BE2C (cell line): ENCODE results near the gene LONRF2.

Source experiments
- DNase-seq: peaks from one replicate; pipeline ENCODE4 v3.0.0-alpha.2; 2020
- H3K27me3 ChIP-seq: fragments of 250-450 bp; sonication (Bioruptor Pico); 2 replicates; pipeline ENCODE4 v1.5.1; 2020; ENCODE audit warnings: mild to moderate bottlenecking
- H3K36me3 ChIP-seq: fragments of 250-450 bp; sonication (Bioruptor Pico); 2 replicates; pipeline ENCODE4 v1.5.1; 2020; ENCODE audit warnings: mild to moderate bottlenecking
- H3K4me1 ChIP-seq: fragments of 250-450 bp; sonication (Bioruptor Pico); 2 replicates; pipeline ENCODE4 v1.5.1; 2020
- H3K4me3 ChIP-seq: 2 replicates; pipeline ENCODE4 v1.5.1; 2011; ENCODE audit warnings: low read depth, low read length
- H3K9me3 ChIP-seq: fragments of 250-450 bp; sonication (Bioruptor Pico); 2 replicates; pipeline ENCODE4 v1.5.1; 2020
- TF ChIP-seq, protein P1 (sequence below): IDR thresholded peaks from 2 replicates; pipeline ENCODE4 v1.5.1; 2012; ENCODE audit warnings: mild to moderate bottlenecking, low read depth, low read length

The LONRF2 gene

DNA sequence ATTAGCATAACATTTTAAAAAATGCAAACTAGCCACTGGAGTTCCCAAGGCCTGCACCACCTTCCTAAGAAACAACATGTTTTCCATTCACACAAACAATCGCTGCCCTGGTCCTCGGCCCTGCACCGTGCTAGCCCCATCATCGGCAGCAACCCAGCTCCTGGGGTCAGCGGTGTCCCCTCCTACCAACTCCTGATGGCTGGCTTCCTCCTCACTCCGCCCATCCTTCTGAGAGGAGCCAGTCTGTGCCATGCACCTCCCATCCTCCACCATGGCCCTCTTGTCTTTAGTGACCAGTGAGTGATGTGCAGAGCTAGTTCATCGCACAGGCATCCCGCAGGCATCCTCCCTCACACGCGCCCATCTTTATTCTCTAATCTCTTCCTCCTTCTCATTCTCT is 81.9 kb downstream of the LONRF2 start:
- H3K27me3 ChIP-seq, result no peaks in the 10 kb centered on the region
- TF ChIP-seq, protein P1, sequence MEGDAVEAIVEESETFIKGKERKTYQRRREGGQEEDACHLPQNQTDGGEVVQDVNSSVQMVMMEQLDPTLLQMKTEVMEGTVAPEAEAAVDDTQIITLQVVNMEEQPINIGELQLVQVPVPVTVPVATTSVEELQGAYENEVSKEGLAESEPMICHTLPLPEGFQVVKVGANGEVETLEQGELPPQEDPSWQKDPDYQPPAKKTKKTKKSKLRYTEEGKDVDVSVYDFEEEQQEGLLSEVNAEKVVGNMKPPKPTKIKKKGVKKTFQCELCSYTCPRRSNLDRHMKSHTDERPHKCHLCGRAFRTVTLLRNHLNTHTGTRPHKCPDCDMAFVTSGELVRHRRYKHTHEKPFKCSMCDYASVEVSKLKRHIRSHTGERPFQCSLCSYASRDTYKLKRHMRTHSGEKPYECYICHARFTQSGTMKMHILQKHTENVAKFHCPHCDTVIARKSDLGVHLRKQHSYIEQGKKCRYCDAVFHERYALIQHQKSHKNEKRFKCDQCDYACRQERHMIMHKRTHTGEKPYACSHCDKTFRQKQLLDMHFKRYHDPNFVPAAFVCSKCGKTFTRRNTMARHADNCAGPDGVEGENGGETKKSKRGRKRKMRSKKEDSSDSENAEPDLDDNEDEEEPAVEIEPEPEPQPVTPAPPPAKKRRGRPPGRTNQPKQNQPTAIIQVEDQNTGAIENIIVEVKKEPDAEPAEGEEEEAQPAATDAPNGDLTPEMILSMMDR, result no peak
- no peaks in the 10 kb centered on the region for H3K9me3 ChIP-seq
- H3K4me3 ChIP-seq, result no peak overlapping the region
- H3K36me3 ChIP-seq, result no peaks in the 10 kb centered on the region
- H3K4me1 ChIP-seq, result 0 out of 2 replicates have a peak, but pooled peaks cover 2% of the 10 kb centered on the region
- DNase-seq, result no peak

DNA sequence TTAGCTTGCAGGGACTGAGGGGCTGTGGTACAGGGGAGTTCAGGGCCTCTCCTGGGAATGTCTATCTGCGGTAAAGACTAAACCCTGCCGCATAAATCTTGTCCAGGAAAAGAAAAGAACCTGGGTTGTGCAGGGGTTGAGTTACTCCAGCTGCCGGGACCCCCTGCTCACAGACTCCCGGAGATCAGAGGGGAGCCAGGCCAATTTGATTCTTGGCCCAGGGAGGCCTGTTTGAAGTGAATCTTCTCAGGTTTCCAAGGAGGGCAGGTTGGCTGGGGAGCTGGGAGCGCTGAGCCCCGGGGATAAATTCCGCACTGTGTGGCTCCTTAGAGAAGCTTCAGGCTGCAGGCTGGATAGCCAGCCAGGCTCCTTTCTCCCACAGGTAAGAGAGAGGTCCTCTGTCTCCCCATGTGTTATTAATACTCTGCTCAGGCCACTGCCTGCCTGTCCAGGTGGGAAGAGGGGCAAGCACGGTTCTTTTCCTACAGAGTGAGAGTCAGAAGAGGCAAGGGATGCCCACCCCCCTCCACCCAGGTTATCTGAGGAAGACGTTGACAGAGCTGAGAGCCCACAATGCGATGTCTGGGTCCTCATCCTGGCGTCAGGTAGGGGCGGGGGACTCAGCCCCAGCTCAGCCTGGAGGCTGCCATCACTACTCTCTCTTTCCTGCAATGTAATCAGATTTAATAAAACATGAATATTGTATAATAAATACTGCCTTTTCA is 82.7 kb downstream of the LONRF2 start:
- TF ChIP-seq, protein P1, result no peak
- H3K4me1 ChIP-seq, result 0 out of 2 replicates have a peak, but pooled peaks cover 2% of the 10 kb centered on the region

DNA sequence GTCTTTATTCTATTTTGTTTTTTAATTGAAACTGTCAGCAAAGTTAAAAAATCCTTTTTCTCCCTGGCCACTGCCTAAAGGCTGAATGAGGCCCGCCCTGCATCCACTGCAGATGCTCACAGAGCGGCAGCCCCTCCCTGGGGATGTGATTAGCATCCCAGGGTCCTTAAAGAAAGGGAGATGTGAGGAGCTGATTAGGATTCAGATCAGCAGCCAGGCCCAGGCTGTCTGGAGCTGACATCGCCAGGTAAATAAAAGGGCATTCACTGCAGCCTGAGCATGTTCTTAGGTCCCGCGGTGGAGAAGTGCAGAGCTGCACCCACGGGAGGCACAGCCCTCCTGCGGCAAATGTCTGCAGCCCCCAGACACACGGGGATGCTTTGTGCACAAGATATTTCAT is 83.8 kb downstream of the LONRF2 start:
- H3K9me3 ChIP-seq, result no peaks in the 10 kb centered on the region
- H3K4me1 ChIP-seq, result 0 out of 2 replicates have a peak, but pooled peaks cover 2% of the 10 kb centered on the region
- TF ChIP-seq, protein P1, result no peak
- DNase-seq, result no peak
- H3K36me3 ChIP-seq, result no peaks in the 10 kb centered on the region
- no peak overlapping the region for H3K4me3 ChIP-seq
- no peaks in the 10 kb centered on the region for H3K27me3 ChIP-seq

More for the DNA sequence above, 82.7 kb downstream of the LONRF2 start:
- no peaks in the 10 kb centered on the region for H3K36me3 ChIP-seq
- no peaks in the 10 kb centered on the region for H3K27me3 ChIP-seq
- H3K9me3 ChIP-seq, result no peaks in the 10 kb centered on the region
- no peak for DNase-seq
- no peak overlapping the region for H3K4me3 ChIP-seq

DNA sequence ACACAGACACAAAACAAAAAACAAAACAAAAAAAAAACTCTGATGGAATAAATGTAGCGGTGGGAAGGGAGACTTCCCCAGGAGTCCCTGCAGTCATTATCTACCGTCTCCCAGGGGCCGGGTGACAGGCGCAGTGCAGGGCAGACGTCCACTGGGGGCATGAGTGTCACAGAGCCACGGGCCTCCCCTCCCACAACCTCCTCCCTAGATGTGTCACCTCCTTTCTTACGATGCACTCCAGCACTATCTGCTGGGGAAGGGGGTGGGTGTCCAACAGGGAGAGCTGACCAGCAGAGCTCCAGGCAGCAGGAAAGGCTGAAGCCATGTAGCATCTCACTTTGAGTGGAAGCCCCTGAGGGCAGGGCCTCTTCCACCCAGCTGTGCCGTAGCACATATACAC is 84.5 kb downstream of the LONRF2 start:
- H3K4me3 ChIP-seq, result no peak overlapping the region
- H3K36me3 ChIP-seq, result no peaks in the 10 kb centered on the region
- TF ChIP-seq, protein P1, result no peak
- no peak for DNase-seq
- H3K4me1 ChIP-seq, result 0 out of 2 replicates have a peak, but pooled peaks cover 1% of the 10 kb centered on the region
- H3K9me3 ChIP-seq, result no peaks in the 10 kb centered on the region
- no peaks in the 10 kb centered on the region for H3K27me3 ChIP-seq

GRCh38 chr2:100237163-100237562 is 85.1 kb downstream of the LONRF2 start:
- DNase-seq, result no peak
- Histone ChIP-seq H3K36me3 (no peaks in the 10 kb centered on the region), H3K4me3 (no peak overlapping the region), H3K4me1 (no peaks in the 10 kb centered on the region), H3K9me3 (no peaks in the 10 kb centered on the region), H3K27me3 (no peaks in the 10 kb centered on the region)
- TF ChIP-seq, protein P1, result no peak

DNA sequence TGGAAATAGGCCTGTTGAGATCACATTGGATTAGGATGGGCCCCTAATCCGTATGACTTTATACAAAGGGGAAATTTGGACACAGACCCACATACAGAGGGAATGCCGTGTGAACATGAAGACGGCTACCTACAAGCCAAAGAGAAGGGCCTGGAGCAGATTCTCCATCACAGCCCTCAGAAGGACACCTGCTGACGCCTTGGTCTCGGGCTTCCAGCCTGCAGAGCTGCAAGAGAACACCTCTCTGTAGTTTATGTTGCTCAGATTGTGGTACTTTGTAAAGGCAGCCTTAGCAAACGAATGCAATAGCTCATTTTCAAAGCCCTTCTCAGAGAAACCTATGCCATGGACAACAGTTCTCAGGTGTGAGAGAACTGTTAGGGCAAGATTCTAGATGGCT is 86.1 kb downstream of the LONRF2 start:
- H3K4me1 ChIP-seq, result no peaks in the 10 kb centered on the region
- H3K27me3 ChIP-seq, result no peaks in the 10 kb centered on the region
- TF ChIP-seq, protein P1, result no peak

More for the DNA sequence above, 86.1 kb downstream of the LONRF2 start:
- no peak for DNase-seq
- Histone ChIP-seq H3K4me3 (no peak overlapping the region), H3K36me3 (no peaks in the 10 kb centered on the region), H3K9me3 (no peaks in the 10 kb centered on the region)
